Endometrial microvascular endothelial cells (primary cell): ENCODE data around the gene LMOD2. TPM values are rescaled to one million over a fixed set of nuclear protein-coding genes. Genes with fewer than 3 reads are reported as not detected.

Experiments used
- in situ Hi-C: cut with HindIII; loops from 2 replicates; pipeline ENCODE4 v1.10.0; 2017; ENCODE audit warnings: low sequenced_read_pairs, low pct_unique_long_range_greater_than_20kb; ENCODE audit errors: inconsistent ontology term
- total RNA-seq: library from RNA; depleted of rRNA; stranded (reverse); fragments of >200 nt; gene quantifications from one replicate; pipeline ENCODE4 v1.2.3, GENCODE V29; 2015; ENCODE audit errors: inconsistent ontology term

LMOD2 gene
- total RNA-seq, 1 donor from 2014 or later, result not detected

DNA sequence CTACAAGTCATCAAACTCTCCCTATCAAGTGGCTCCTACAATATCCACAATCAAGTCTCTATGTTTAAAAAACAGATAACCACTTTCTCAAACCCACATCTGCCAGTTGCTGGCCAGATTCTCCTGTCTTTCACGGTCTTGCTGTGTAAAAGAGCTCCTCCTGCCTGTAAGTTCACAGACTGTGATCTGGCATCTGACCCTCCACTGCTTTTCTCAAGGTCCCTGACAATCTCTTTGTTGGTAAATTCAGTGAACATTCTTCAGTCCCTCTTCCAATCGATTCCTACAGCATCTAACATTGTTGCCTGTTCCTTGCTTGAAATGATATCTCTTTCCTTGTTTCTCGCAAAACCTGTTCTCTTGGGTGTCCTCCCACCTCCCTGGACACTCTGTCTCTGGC, 18.5 kb upstream of the LMOD2 start:
- in situ Hi-C loops, result no loop called here

- in situ Hi-C loops, result no loop called here
Measured at GRCh38 chr7:123637878-123638277, 17.8 kb upstream of the LMOD2 start.

- in situ Hi-C loops, result no loop called here
Measured at GRCh38 chr7:123639631-123640030, 16.0 kb upstream of the LMOD2 start.

DNA sequence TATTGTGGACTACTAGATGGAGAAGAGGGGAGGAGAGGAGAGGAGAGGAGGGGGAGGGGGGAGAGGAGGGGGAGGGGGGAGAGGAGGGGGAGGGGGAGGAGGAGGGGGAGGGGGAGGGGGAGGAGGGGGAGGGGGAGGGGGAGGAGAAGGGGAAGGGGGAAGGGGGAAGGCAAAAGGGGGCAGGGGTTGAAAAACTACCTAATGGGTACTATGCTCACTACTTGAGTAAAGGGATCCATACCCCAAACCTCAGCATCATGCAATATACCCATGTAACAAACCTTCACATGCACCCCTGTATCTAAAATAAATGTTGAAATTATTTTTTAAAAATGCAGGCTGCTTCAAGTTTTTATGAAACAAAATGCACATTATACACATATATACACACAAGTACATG, 15.1 kb upstream of the LMOD2 start:
- in situ Hi-C loops, result no loop called here

- in situ Hi-C loops, result no loop called here
Measured at GRCh38 chr7:123641901-123642300, 13.8 kb upstream of the LMOD2 start.

DNA sequence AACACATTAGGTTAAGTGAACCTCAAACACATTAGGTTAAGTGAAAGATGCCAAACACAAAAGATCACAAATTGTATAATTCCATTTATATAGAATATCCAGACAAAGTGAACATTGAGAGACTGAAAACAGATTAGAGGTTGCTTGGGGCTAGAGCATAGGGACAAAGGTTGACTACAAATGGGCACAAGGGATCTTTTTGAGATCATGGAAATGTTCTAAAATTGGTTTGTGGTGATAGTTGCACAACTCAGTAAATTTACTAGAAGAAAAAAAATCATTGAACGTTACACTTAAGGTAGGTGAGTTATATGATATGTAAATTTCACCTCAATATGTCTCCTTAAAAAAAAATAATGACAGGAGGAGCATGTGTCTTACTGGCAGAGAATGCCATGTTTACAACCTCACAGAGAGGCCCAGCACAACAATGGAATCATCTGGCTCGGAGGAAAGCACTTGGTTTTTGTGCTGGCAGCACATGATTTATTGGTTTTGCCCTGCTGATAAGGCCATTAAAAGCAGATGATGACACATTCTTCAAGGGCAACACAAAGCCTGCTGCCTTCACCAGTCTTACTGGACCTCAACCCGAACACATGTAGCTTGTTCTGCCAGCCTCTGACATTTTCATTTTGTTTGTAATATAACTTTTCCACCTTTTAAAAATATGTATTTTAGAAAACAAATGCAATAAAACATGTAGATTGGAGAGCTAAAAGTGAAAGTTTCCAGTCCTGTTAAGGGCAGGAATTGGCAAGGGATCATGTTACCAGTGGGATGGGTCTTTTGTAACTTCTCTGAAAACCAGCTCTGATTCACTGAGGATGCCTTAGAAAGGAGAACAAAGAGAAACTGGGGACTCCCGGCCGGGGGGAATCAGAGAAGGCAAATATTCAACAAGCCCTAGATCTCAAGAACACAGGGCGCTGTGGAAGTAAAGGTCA, 11.9 kb upstream of the LMOD2 start:
- in situ Hi-C loops, result no loop called here

DNA sequence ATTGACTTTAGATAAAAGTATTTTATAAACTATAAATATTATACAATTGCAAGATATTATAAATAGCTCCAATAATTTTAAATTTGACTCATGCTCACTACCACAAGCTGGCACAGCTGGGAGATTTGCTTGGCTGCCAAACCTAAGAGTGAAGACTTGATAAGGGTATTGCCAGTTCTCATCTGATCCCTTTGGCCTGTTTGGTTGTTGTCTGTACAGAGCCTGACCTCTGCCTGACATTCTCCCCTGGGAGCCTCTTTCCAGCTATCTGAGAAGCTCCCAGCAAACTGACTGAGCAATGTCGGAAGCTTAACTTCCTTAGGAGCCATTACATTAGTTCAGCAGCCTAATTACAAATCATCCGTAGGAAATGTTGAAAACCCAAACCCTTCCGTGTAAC, 10.2 kb upstream of the LMOD2 start:
- in situ Hi-C loops, result no loop called here

DNA sequence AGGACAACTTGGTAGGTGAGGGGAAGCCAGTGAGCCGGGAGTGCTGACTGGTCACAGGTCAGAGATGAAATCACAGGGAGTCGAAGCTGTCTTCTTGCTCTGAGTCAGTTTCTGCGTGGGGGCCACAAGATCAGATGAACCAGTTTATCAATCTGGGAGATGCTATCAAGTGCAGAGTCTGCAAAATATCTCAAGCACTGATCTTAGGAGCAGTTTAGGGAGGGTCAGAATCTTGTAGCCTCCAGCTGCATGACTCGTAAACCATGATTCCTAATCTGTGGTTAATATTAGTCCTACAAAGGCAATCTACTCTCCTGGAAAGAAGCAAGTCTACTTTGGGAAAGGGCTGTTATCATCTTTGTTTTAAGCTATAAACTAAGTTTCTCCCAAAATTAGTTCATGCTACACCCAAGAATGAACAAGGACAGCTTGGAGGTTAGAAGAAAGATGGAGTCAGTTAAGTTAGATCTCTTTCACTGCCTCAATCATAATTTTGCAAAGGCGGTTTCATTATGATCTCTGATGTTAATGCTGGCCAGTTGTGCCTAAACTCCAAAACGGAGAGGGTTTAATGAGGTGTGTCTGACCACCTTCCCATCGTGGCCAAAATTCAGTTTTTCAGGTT, 8.4 kb upstream of the LMOD2 start:
- in situ Hi-C loops, result no loop called here

GRCh38 chr7:123649964-123650363, 5.7 kb upstream of the LMOD2 start:
- in situ Hi-C loops, result no loop called here

GRCh38 chr7:123650595-123650994, 5.1 kb upstream of the LMOD2 start:
- in situ Hi-C loops, result no loop called here

DNA sequence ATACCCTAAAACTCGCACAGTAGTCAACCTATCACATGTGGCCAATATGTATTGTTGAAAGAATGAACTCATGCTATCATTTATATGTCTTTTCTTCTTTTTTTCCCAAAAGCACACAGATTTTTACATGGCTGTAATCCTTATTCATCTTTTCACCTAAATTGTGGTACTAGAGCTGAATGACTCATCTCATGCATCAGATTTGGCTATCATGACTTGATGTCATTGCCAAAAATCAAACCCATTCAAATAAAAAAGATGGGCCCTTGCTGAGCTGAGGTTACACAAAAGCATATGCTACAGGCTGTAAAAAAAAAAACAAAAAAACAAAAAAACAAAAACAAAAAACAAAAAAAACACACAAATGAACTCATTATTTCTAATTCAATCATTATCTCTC, 3.3 kb upstream of the LMOD2 start:
- in situ Hi-C loops, result no loop called here

DNA sequence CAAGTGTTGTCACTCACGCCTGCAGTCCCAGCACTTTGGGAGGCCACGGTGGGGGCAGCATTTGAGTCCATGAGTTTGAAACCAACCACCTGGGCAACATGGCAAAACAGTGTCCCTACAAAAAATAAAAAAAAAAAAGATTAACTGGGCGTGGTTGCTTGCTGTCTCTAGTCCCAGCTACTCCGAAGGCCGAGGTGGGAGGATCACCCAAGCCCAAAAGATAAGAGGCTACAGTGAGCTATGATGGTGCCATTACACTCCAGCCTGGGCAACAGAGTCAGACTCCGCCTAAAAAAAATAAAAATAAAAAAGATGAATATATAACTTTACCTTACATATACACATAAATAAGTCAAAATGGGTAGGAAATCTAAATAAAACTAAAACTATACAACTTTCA, 2.5 kb upstream of the LMOD2 start:
- in situ Hi-C loops, result no loop called here

DNA sequence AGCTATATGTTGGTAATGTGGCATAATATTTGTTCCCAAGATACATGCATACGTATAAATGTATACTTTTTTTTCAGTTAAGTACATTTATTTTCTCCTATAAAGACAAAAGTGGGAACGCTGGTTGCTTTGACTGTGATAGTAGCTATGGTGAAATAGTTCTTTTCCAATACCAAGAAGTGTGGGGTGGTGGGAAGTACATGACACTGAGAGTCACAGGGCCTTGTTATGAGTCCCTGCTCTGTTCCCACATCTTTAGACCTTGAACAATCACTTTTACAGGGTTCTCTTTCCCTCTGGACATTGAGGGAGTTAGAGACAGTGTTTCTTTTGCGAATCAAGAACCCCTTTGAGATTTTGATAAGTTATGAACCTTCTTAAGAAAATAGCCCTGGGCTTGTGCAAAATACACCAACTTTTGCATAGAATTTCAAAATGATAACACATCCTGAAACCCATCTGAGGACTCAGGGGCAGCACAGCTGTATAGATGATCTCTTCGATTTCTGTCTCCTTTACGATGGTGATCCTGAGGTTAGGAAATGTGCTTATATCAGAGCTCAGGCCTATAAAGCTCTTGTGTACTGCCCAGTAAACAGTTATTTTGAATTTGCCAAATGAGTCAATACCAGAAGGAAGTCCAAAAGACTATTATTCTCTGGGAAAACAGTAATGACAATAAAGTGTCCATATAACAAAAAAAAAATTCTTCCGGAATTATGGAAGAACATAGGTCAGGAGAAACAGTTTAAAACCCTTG, 1.1 kb downstream of the LMOD2 start:
- in situ Hi-C loops, result no loop called here

DNA sequence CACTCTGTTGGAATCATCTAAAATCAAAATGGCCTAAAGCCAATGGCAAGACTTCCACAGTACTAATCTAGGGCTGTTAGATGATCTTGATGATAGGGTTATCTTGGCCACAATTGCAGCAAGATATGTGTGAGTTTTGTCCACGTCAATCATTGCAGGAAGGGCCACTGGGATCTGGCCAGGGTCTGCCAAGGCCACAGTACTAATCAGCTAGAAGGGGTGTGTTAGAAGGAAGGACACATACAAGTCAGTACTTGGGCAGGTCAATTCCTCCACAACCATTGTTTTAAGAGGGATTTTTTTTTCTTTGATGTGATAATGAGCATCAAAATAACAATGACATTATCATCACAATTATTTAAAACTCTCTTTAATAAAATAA, 1.6 kb downstream of the LMOD2 start:
- in situ Hi-C loops, result no loop called here

DNA sequence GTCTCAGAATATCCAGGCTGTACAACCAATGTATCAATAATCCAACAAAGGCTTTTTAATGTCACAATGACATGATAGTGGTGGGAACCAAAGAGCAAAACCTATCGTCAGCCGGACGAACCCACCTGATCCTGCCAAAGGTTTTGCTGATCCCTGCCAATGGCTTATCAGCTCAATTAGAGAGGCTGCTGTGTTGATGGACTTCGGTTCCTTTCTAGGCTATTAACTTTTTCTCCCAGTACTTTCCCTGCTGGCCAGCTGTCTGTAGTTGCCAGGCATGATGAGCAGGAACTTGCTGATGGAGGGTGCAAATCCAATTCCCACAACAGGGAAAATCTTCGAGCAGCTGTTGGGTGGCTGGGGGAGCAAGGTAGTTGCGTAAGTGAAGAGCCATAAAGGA, 2.4 kb downstream of the LMOD2 start:
- in situ Hi-C loops, result no loop called here

DNA sequence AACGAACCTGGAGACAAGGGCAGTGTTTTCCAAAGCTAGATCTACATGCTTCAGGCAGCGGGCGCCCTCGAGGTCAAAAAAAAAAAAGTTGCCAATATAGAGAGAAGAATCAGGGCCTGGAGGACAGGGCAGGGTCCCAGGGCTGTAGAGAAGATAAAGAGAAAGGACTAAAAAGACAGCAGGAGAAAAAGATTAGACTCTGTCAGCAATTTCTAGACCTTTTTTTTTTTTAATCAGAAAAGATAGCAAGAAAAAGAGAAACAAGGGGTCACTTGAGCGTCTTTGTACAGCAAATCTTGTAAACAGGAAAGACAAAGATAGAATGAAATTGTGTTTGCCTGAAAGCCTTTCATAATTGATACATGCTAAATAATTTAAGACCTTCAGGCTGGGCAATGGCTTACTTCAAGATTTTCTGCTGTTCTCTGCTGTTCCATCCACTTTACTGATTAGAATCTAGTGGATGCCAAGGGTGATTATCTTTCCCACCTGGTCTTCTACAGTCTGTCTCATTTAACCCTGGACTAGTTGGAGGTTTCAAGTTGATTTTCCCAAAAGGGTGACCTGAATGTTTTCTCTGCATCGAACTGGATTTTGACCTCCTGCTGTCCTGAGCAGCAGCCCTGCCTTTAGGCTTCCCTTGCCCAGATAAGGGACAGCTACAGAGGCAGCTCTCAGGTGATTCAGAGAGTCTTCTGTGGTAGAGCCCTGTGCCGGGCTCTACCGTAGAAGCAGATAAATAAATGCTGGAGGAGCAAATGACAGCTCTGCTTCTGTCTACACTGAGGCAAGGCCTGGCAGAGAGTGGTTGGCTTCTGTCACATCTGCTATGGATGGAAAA, 5.1 kb downstream of the LMOD2 start:
- in situ Hi-C loops, result no loop called here

GRCh38 chr7:123661765-123662164, 6.1 kb downstream of the LMOD2 start:
- in situ Hi-C loops, result no loop called here

DNA sequence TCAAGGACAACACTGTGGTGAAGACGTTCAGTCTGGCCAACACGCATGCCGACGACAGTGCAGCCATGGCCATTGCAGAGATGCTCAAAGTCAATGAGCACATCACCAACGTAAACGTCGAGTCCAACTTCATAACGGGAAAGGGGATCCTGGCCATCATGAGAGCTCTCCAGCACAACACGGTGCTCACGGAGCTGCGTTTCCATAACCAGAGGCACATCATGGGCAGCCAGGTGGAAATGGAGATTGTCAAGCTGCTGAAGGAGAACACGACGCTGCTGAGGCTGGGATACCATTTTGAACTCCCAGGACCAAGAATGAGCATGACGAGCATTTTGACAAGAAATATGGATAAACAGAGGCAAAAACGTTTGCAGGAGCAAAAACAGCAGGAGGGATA, 6.6 kb downstream of the LMOD2 start:
- in situ Hi-C loops, result no loop called here

DNA sequence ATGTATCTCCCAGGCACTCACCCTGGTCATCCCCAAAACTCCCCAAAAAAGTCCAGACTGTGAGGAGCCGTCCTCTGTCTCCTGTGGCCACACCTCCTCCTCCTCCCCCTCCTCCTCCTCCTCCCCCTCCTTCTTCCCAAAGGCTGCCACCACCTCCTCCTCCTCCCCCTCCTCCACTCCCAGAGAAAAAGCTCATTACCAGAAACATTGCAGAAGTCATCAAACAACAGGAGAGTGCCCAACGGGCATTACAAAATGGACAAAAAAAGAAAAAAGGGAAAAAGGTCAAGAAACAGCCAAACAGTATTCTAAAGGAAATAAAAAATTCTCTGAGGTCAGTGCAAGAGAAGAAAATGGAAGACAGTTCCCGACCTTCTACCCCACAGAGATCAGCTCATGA, 7.1 kb downstream of the LMOD2 start:
- in situ Hi-C loops, result no loop called here
